GM12801 (cell line): ENCODE results near the gene SLC25A22.

ENCODE experiments used
- CTCF ChIP-seq: IDR thresholded peaks from one replicate; pipeline ENCODE4 v1.5.1; 2011; ENCODE audit warnings: control low read depth; ENCODE audit not compliant: insufficient read length; ENCODE audit errors: extremely low read depth

Gene SLC25A22

GRCh38 chr11:818396-819128, 20.5 kb upstream of the SLC25A22 start, which contains the start of gene PNPLA2:
Gene PNPLA2 (plus strand): TSS chr11:818914. CDS start chr11:819719, 805 bp downstream.
- TF ChIP-seq CTCF: no peak

DNA sequence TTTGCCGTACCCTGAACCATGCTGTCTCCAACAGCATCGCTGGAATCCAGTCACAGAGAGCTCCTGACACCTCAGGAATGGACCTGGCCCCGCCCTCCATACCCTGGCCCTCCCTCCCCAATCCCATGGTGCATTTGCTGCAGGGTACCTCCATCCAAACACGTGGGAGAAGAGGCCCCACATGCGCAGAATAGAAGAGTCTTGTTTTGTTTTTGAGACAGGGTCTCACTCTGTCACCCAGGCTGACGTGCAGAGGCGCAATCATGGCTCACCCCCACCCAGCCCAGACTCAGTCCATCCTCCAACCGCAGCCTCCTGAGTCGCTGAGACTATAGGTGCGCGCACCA, 18.3 kb upstream of the SLC25A22 start:
- TF ChIP-seq CTCF: no peak

- TF ChIP-seq CTCF: no peak
These were observed 17.8 kb upstream of the SLC25A22 start for GRCh38 chr11:815675-816432.

- no peak for TF ChIP-seq CTCF
These were observed 15.5 kb upstream of the SLC25A22 start for GRCh38 chr11:813456-814096.

- no peak for TF ChIP-seq CTCF
These were observed 15.0 kb upstream of the SLC25A22 start for GRCh38 chr11:813072-813455.

GRCh38 chr11:812390-812789, 14.3 kb upstream of the SLC25A22 start:
- no peak for TF ChIP-seq CTCF

- TF ChIP-seq CTCF: no peak
These were observed 13.6 kb upstream of the SLC25A22 start for GRCh38 chr11:811446-812245.
